AG09319 (cell line): ENCODE measurements around the gene COQ3.

Experiments
- DNase-seq: peaks from one replicate; pipeline ENCODE4 v3.0.0-alpha.2; 2010; ENCODE audit warnings: low read depth; ENCODE audit errors: extremely low read depth
- CTCF ChIP-seq: IDR thresholded peaks from 2 replicates; pipeline ENCODE4 v1.5.1; 2011; ENCODE audit warnings: low read depth, mild to moderate bottlenecking, inconsistent platforms, low read length, moderate library complexity

Gene COQ3

GRCh38 chr6:99359800-99360199, 34.2 kb downstream of the COQ3 start:
- TF ChIP-seq CTCF: no peak
- no peak for DNase-seq

- TF ChIP-seq CTCF: no peak
- DNase-seq: no peak
These were observed 37.4 kb downstream of the COQ3 start for GRCh38 chr6:99356641-99357040.

- TF ChIP-seq CTCF: no peak
- no peak for DNase-seq
These were observed 39.0 kb downstream of the COQ3 start for GRCh38 chr6:99354983-99355382.

- TF ChIP-seq CTCF: no peak
- no peak for DNase-seq
These were observed 40.9 kb downstream of the COQ3 start for GRCh38 chr6:99353126-99353525.

- DNase-seq: no peak
- TF ChIP-seq CTCF: no peak
These were observed 43.4 kb downstream of the COQ3 start for GRCh38 chr6:99350573-99350972.

- DNase-seq: no peak
- TF ChIP-seq CTCF: no peak; the same call in 1 of the 2 replicates
These were observed 44.5 kb downstream of the COQ3 start, which contains the start of gene FAXC for GRCh38 chr6:99349171-99350141. FAXC (minus strand) TSS chr6:99349674; CDS start chr6:99349372, 302 bp downstream.

GRCh38 chr6:99348288-99349170, 45.5 kb downstream of the COQ3 start:
- TF ChIP-seq CTCF: no peak
- no peak for DNase-seq
